CD4-positive, alpha-beta memory T cell (primary cell): ENCODE data around the gene TRAP1. TPM values are rescaled to one million over a fixed set of nuclear protein-coding genes. Genes with fewer than 3 reads are reported as not detected.

ENCODE experiments used
- CTCF ChIA-PET: fragments of 350-600 bp; sonication (Branson Sonifier 250); formaldehyde crosslinking; loops from one replicate; lab custom pipeline; 2021; ENCODE audit warnings: inconsistent platforms; ENCODE audit not compliant: partially characterized antibody; lab: Charles Lee
- POLR2A ChIA-PET: fragments of 350-600 bp; sonication (Branson Sonifier 250); formaldehyde crosslinking; loops from one replicate; lab custom pipeline; 2021; ENCODE audit not compliant: partially characterized antibody; lab: Charles Lee
- DNase-seq, 5 donors: peaks; one replicate each; pipeline versions ENCODE4 v3.0.0 to v3.0.0-alpha.2; 2020 to 2022; ENCODE audit warnings: mixed read lengths in 1 of 5
- H3K27ac ChIP-seq: one replicate; pipeline ENCODE4 v1.7.0; 2013; ENCODE audit warnings: low read depth, low read length
- H3K27me3 ChIP-seq: 2 replicates; pipeline ENCODE4 v1.7.0; 2013; ENCODE audit warnings: mild to moderate bottlenecking, low read length, moderate library complexity; ENCODE audit not compliant: insufficient read depth
- H3K36me3 ChIP-seq: 2 replicates; pipeline ENCODE4 v1.7.0; 2013; ENCODE audit warnings: mild to moderate bottlenecking, low read length, moderate library complexity; ENCODE audit not compliant: insufficient read depth
- H3K4me1 ChIP-seq: 2 replicates; pipeline ENCODE4 v1.7.0; 2013; ENCODE audit warnings: mild to moderate bottlenecking, low read length, moderate library complexity; ENCODE audit not compliant: insufficient read depth
- H3K4me3 ChIP-seq, 2 donors: one replicate each; pipeline ENCODE4 v1.7.0; 2013; ENCODE audit warnings: low read length in 2 of 2, mild to moderate bottlenecking in 1 of 2
- H3K9me3 ChIP-seq, 2 donors: one replicate each; pipeline ENCODE4 v1.7.0; 2013; ENCODE audit warnings: low read length in 2 of 2, control low read depth in 1 of 2; ENCODE audit not compliant: control insufficient read depth in 1 of 2
- H3K27ac Mint-ChIP-seq, 7 donors: one replicate each; pipeline ENCODE4 v1.8.0; 2020 to 2021; ENCODE audit warnings: mixed read lengths in 7 of 7, mild to moderate bottlenecking in 6 of 7, inconsistent platforms in 3 of 7, moderate library complexity in 3 of 7
- H3K27me3 Mint-ChIP-seq, 2 donors: one replicate each; pipeline ENCODE4 v1.8.0; 2020 to 2021; ENCODE audit warnings: mixed read lengths in 2 of 2
- H3K36me3 Mint-ChIP-seq, 2 donors: one replicate each; pipeline ENCODE4 v1.8.0; 2020 to 2021; ENCODE audit warnings: mixed read lengths in 2 of 2, inconsistent platforms in 1 of 2, mild to moderate bottlenecking in 1 of 2
- H3K4me1 Mint-ChIP-seq, 4 donors: one replicate each; pipeline ENCODE4 v1.8.0; 2020 to 2021; ENCODE audit warnings: mixed read lengths in 4 of 4, mild to moderate bottlenecking in 1 of 4
- H3K4me3 Mint-ChIP-seq, 8 donors: one replicate each; pipeline ENCODE4 v1.8.0; 2020 to 2021; ENCODE audit warnings: mixed read lengths in 8 of 8, mild to moderate bottlenecking in 7 of 8, moderate library complexity in 6 of 8, inconsistent platforms in 3 of 8
- H3K9me3 Mint-ChIP-seq, 8 donors: one replicate each; pipeline ENCODE4 v1.8.0; 2020 to 2021; ENCODE audit warnings: mixed read lengths in 8 of 8, mild to moderate bottlenecking in 5 of 8, inconsistent platforms in 3 of 8, moderate library complexity in 1 of 8
- intact Hi-C: fragments of 100-400 bp; cut with micrococcal nuclease; formaldehyde crosslinking; loops from one replicate; pipeline ENCODE4 v1.15.1; 2023
- polyA plus RNA-seq, 2 donors: library from polyadenylated mRNA; unstranded; fragments of 300-500 nt; fragmentation: Illumina TruSeq; gene quantifications; one replicate each; pipeline ENCODE4 v1.2.3, GENCODE V29; 2021
- total RNA-seq, 2 experiments: library from RNA; stranded (reverse); gene quantifications; one replicate each; pipeline ENCODE4 v1.2.3, GENCODE V29; 2021

TRAP1 gene
- total and polyA plus RNA-seq, 4 experiments from 2014 or later, result 56.4 to 111 (median 80.1) TPM

GRCh38 chr16:3738128-3738527 is 20.8 kb upstream of the TRAP1 start:
- Mint-ChIP-seq H3K4me1 (no peaks in the 10 kb centered on the region), H3K4me3 (no peak overlapping the region), H3K9me3 (peaks cover 0 to 3% (median 0%) of the 10 kb centered on the region in 8 donors), H3K36me3 (peaks cover 61 to 87% of the 10 kb centered on the region in 2 donors), H3K27ac (peak overlapping the region in 1 of 7 donors; percentile 41), H3K27me3 (no peaks in the 10 kb centered on the region)
- ChIA-PET POLR2A (no interaction called here), CTCF (no interaction called here)
- intact Hi-C loops, result no loop called here
- Histone ChIP-seq H3K4me1 (no peaks in the 10 kb centered on the region), H3K4me3 (no peak overlapping the region), H3K27ac (no peak overlapping the region), H3K36me3 (peaks cover 79% of the 10 kb centered on the region), H3K9me3 (no peaks in the 10 kb centered on the region), H3K27me3 (no peaks in the 10 kb centered on the region)
- no peak for DNase-seq

GRCh38 chr16:3737181-3737580 is 19.9 kb upstream of the TRAP1 start:
- H3K4me1 ChIP-seq, result no peaks in the 10 kb centered on the region
- Mint-ChIP-seq H3K27me3 (no peaks in the 10 kb centered on the region), H3K4me3 (no peak overlapping the region), H3K4me1 (no peaks in the 10 kb centered on the region), H3K36me3 (peaks cover 51 to 83% of the 10 kb centered on the region in 2 donors), H3K27ac (peak overlapping the region in 4 of 7 donors; percentile 29 to 60 (median 42)), H3K9me3 (peaks cover 0 to 3% (median 0%) of the 10 kb centered on the region in 8 donors)
- ChIA-PET CTCF (no interaction called here), POLR2A (no interaction called here)
- H3K4me3 ChIP-seq, result no peak overlapping the region
- no peaks in the 10 kb centered on the region for H3K27me3 ChIP-seq
- intact Hi-C loops, result no loop called here
- H3K27ac ChIP-seq, result no peak overlapping the region
- H3K9me3 ChIP-seq, result no peaks in the 10 kb centered on the region
- peaks cover 73% of the 10 kb centered on the region for H3K36me3 ChIP-seq
- no peak for DNase-seq

- Histone ChIP-seq H3K36me3 (peaks cover 76% of the 10 kb centered on the region), H3K9me3 (no peaks in the 10 kb centered on the region), H3K4me1 (no peaks in the 10 kb centered on the region), H3K4me3 (no peak overlapping the region), H3K27ac (no peak overlapping the region), H3K27me3 (no peaks in the 10 kb centered on the region)
- Mint-ChIP-seq H3K4me3 (peak overlapping the region in 1 of 8 donors; percentile 13), H3K27me3 (no peaks in the 10 kb centered on the region), H3K27ac (peak overlapping the region in 1 of 7 donors; percentile 68), H3K9me3 (peaks cover 0 to 3% (median 0%) of the 10 kb centered on the region in 8 donors), H3K4me1 (peaks cover 0 to 4% (median 0%) of the 10 kb centered on the region in 4 donors), H3K36me3 (peaks cover 53 to 86% of the 10 kb centered on the region in 2 donors)
- POLR2A ChIA-PET, result no interaction called here
- CTCF ChIA-PET, result no interaction called here
- no peak for DNase-seq
- intact Hi-C loops, result no loop called here
These were observed 18.8 kb upstream of the TRAP1 start for GRCh38 chr16:3736116-3736515.

- POLR2A ChIA-PET, result interaction anchor here (0.6 kb wide), 1 partner anchor 1330 kb away, joined by 4 read pairs; no protein-coding TSS in a partner anchor
- DNase-seq, result no peak
- CTCF ChIA-PET, result no interaction called here
- Mint-ChIP-seq H3K27me3 (no peaks in the 10 kb centered on the region), H3K4me3 (no peak overlapping the region), H3K27ac (peak overlapping the region in 2 of 7 donors; percentile 36 to 68), H3K36me3 (peaks cover 54 to 85% of the 10 kb centered on the region in 2 donors), H3K9me3 (peaks cover 0 to 3% (median 0%) of the 10 kb centered on the region in 8 donors), H3K4me1 (peaks cover 0 to 4% (median 0%) of the 10 kb centered on the region in 4 donors)
- Histone ChIP-seq H3K36me3 (peaks cover 76% of the 10 kb centered on the region), H3K27ac (no peak overlapping the region), H3K9me3 (no peaks in the 10 kb centered on the region), H3K4me3 (no peak overlapping the region), H3K27me3 (no peaks in the 10 kb centered on the region), H3K4me1 (no peaks in the 10 kb centered on the region)
- intact Hi-C loops, result no loop called here
These were observed 18.2 kb upstream of the TRAP1 start for GRCh38 chr16:3735541-3735940.

- intact Hi-C loops, result no loop called here
- no peak for DNase-seq
- Mint-ChIP-seq H3K27me3 (no peaks in the 10 kb centered on the region), H3K4me3 (no peak overlapping the region), H3K36me3 (peaks cover 57 to 86% of the 10 kb centered on the region in 2 donors), H3K4me1 (peaks cover 0 to 4% (median 0%) of the 10 kb centered on the region in 4 donors), H3K9me3 (peaks cover 0 to 3% (median 0%) of the 10 kb centered on the region in 8 donors), H3K27ac (peak overlapping the region in 3 of 7 donors; percentile 18 to 59 (median 42))
- Histone ChIP-seq H3K27ac (no peak overlapping the region), H3K4me1 (no peaks in the 10 kb centered on the region), H3K4me3 (no peak overlapping the region), H3K36me3 (peaks cover 77% of the 10 kb centered on the region), H3K9me3 (no peaks in the 10 kb centered on the region), H3K27me3 (no peaks in the 10 kb centered on the region)
- ChIA-PET CTCF (no interaction called here), POLR2A (no interaction called here)
These were observed 17.5 kb upstream of the TRAP1 start for GRCh38 chr16:3734758-3735221.

- H3K4me3 Mint-ChIP-seq, result no peak overlapping the region
- ChIA-PET POLR2A (no interaction called here), CTCF (no interaction called here)
- H3K36me3 ChIP-seq, result peaks cover 77% of the 10 kb centered on the region
- no peaks in the 10 kb centered on the region for H3K9me3 ChIP-seq
- H3K27me3 ChIP-seq, result no peaks in the 10 kb centered on the region
- intact Hi-C loops, result no loop called here
- H3K4me1 Mint-ChIP-seq, result peaks cover 0 to 4% (median 0%) of the 10 kb centered on the region in 4 donors
- H3K27me3 Mint-ChIP-seq, result no peaks in the 10 kb centered on the region
- no peaks in the 10 kb centered on the region for H3K4me1 ChIP-seq
- H3K9me3 Mint-ChIP-seq, result peaks cover 0 to 6% (median 0%) of the 10 kb centered on the region in 8 donors
- H3K36me3 Mint-ChIP-seq, result peaks cover 59 to 86% of the 10 kb centered on the region in 2 donors
- no peak for DNase-seq
- no peak overlapping the region for H3K27ac ChIP-seq
- H3K27ac Mint-ChIP-seq, result peak overlapping the region in 1 of 7 donors; percentile 83
- no peak overlapping the region for H3K4me3 ChIP-seq
These were observed 16.9 kb upstream of the TRAP1 start for GRCh38 chr16:3734084-3734757.

- Mint-ChIP-seq H3K27ac (no peak overlapping the region), H3K27me3 (no peaks in the 10 kb centered on the region), H3K9me3 (peaks cover 0 to 8% (median 0%) of the 10 kb centered on the region in 8 donors), H3K4me3 (no peak overlapping the region), H3K4me1 (peaks cover 0 to 4% (median 0%) of the 10 kb centered on the region in 4 donors), H3K36me3 (peaks cover 55 to 78% of the 10 kb centered on the region in 2 donors)
- ChIA-PET POLR2A (interaction anchor here (1.6 kb wide), 1 partner anchor 14 kb away, joined by 5 read pairs; the partner anchor contains the start of gene TRAP1), CTCF (no interaction called here)
- Histone ChIP-seq H3K27ac (no peak overlapping the region), H3K27me3 (no peaks in the 10 kb centered on the region), H3K4me1 (no peaks in the 10 kb centered on the region), H3K4me3 (no peak overlapping the region), H3K9me3 (no peaks in the 10 kb centered on the region), H3K36me3 (peaks cover 80% of the 10 kb centered on the region)
- intact Hi-C loops, result no loop called here
- DNase-seq, result no peak
These were observed 14.8 kb upstream of the TRAP1 start for GRCh38 chr16:3732171-3732570.
